GM10266 (cell line): Measurements from ENCODE around the gene BFSP2.

Experiments used
- DNase-seq: peaks from one replicate; pipeline ENCODE4 v3.0.0; 2012; ENCODE audit errors: extremely low spot score
- TF ChIP-seq, protein P1 (sequence below): IDR thresholded peaks from 2 replicates; pipeline ENCODE4 v1.5.1; 2012; ENCODE audit warnings: mild to moderate bottlenecking, low read depth; ENCODE audit not compliant: control insufficient read depth, insufficient read depth; ENCODE audit errors: missing control alignments

The BFSP2 gene

GRCh38 chr3:133381346-133382109 lies 18.3 kb upstream of the BFSP2 start:
- DNase-seq, result no peak
- TF ChIP-seq, protein P1, sequence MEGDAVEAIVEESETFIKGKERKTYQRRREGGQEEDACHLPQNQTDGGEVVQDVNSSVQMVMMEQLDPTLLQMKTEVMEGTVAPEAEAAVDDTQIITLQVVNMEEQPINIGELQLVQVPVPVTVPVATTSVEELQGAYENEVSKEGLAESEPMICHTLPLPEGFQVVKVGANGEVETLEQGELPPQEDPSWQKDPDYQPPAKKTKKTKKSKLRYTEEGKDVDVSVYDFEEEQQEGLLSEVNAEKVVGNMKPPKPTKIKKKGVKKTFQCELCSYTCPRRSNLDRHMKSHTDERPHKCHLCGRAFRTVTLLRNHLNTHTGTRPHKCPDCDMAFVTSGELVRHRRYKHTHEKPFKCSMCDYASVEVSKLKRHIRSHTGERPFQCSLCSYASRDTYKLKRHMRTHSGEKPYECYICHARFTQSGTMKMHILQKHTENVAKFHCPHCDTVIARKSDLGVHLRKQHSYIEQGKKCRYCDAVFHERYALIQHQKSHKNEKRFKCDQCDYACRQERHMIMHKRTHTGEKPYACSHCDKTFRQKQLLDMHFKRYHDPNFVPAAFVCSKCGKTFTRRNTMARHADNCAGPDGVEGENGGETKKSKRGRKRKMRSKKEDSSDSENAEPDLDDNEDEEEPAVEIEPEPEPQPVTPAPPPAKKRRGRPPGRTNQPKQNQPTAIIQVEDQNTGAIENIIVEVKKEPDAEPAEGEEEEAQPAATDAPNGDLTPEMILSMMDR, result no peak

DNA sequence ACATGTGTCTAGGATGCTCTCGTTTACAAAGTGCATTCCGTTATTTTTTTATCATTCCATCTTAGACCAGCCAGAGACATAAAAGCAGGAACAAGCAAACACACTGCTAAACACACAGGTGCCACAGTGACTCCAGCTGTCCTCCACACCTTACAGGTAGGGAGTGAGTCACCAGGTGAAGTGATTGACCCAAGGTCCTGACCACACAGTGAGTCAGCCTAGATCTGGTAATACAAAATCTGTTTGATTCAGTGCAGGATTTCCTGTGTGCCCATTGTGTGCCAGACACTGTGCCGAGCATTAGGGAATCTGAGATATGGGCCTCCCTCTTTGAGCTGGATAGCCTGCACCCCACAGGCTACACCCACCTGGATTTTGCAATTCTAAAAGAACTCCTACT lies 16.7 kb upstream of the BFSP2 start:
- no peak for DNase-seq

DNA sequence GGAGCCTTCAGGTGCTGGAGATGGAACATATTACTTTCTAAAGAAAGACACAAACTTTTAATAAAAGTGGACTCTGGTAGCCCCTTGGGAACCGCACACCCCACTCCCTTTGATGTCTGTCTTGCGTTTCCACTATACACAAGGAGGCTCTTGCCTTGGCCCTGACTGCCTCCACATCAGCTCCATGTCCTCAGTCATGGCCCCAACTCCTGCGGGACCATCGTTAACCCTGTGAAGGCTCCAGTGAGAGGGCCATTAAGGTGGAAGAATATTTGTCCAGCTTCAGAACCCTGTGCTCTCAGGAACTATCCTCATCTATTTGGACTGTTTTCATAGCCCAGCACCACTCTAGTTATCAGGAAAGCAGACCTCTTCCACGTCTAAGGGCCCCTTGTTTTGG lies 16.1 kb upstream of the BFSP2 start:
- DNase-seq, result no peak
- TF ChIP-seq, protein P1, result no peak

More for the DNA sequence above, 16.7 kb upstream of the BFSP2 start:
- TF ChIP-seq, protein P1, result no peak

DNA sequence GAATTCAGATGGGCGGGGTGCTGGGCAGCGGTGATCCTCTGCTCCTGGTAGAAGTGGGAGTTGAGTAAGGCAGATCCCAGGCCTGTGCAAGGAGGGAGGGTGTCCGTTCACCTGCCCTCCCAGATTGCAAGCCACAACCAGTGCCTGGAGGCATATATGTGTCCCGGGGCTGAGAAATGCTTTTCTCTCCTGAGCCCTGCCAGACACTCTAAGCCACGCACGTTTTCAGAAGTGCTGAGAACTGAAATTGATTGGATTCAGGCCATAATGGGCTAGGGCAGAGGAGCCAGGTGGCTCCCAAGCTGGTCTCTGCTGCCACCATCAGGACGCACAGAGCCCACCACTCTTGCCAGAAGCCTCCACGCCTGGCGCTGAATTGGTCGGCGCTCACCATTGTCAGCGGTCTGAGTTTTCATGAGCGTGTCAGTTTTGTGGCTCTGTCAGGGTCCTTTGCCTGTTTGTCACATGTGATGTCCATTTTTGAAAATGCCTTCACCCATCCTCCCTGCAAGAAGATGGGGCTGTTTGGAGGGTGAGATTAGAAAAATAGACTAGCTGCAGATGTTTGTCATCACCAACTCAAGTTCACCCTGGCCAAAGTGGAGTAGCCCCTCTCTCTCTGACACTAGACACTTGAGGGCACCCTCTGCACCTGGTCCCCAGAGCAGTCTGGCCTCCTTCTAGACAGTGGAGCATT lies 15.4 kb upstream of the BFSP2 start:
- DNase-seq, result peak; percentile 62

DNA sequence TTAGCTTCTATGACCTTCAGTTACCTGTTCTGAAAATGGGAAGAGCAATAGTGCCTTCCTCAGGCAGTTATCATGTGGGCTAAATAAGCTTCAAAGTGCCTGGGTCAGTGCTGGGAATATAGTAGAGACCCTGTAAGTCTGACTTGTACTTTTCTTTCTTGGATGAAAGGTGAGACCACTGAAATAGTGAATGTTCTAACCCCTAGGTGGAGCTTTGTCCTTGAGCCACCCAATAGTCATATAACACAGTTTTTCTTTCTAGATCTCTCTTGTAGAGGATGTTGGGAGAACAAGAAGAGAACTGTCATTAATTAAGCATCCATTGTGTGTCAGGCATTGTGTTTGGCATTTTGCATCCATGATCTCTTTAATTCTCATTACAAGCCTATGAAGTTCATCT lies 13.0 kb upstream of the BFSP2 start:
- TF ChIP-seq, protein P1, result peak; percentile 23

More for the DNA sequence above, 15.4 kb upstream of the BFSP2 start:
- TF ChIP-seq, protein P1, result peak; percentile 59

GRCh38 chr3:133387341-133387740 lies 12.5 kb upstream of the BFSP2 start:
- no peak for DNase-seq
- TF ChIP-seq, protein P1, result no peak

More for the DNA sequence above, 13.0 kb upstream of the BFSP2 start:
- no peak for DNase-seq
